ENCODE results near the gene CACNA1F. TPM values are rescaled to one million over a fixed set of nuclear protein-coding genes. Genes with fewer than 3 reads are reported as not detected.

Gene CACNA1F
- total RNA-seq, 2 donors from 2014 or later = 1.7 to 2.6 TPM

DNA sequence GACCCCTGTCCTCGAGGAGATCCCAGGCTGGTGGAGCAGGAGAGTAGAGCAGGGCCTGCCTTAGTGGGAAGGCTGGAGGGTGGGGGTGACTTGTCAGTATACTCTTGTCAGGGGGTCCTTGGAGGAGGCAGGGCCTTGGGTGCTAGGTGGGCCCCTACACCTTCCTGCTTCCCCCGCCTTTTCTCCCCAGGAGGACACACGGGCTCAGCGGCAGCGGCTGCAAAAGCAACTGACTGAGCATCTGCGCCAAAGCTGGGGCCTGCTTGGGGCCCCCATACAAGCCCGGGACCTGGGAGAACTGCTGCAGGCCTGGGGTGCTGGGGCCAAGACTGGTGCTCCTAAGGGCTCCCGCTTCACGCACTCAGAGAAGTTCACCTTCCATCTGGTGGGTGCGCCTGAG is 13.4 kb upstream of the CACNA1F start:
- DNase-seq (ENCODE audit: low spot score in 2 of 2) (no peak), ATAC-seq (no peak)
- Mint-ChIP-seq H3K27ac (peak overlapping the region in 1 of 2 donors; percentile 70), H3K36me3 (no peaks in the 10 kb centered on the region), H3K9me3 (no peaks in the 10 kb centered on the region)

DNA sequence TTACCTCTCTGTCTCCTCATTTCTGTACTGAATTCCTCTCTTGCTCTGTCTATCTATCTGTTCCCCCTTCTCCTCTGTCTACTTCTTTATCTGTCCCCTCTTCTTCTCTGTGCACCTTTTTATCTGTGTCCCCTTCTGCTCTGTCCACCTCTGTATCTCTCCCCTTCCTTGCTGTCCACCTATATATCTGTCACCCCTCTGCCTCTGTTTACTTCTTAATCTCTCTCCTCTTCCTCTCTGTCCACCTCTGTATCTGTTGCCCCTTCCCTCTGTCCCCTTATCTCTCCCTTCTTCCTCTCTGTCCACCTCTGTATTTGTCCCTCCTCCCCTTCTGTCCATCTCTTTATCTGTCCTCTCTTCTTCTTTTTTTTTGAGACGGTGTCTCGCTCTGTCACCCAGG is 11.1 kb upstream of the CACNA1F start:
- no peaks in the 10 kb centered on the region for H3K9me3 Mint-ChIP-seq
- ATAC-seq = no peak
- no peak for DNase-seq (ENCODE audit: low spot score in 2 of 2)
- peak overlapping the region; percentile 60 to 63 for H3K27ac Mint-ChIP-seq
- H3K36me3 Mint-ChIP-seq = no peaks in the 10 kb centered on the region

DNA sequence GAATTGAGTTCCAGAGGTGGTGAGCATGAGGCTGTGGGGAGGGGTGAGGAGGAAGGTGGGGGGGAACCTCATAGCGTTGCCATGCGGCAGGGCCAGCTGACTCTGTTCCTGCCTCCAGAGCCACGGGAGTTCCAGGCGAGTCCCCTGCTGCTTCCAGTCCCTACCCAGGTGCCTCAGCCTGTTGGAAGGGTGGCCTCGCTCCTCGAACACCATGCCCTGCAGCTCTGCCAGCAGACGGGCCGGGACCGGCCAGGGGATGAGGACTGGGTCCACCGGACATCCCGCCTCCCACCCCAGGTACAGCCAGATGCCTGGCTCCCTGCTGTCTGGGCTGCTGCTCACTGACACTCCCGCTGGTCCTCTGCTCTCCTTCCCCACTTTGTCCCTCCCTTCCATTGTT is 10.0 kb upstream of the CACNA1F start:
- Mint-ChIP-seq H3K36me3 (no peaks in the 10 kb centered on the region), H3K27ac (peak overlapping the region in 1 of 2 donors; percentile 60), H3K9me3 (no peaks in the 10 kb centered on the region)
- no peak for DNase-seq (ENCODE audit: low spot score in 2 of 2)
- ATAC-seq = no peak

DNA sequence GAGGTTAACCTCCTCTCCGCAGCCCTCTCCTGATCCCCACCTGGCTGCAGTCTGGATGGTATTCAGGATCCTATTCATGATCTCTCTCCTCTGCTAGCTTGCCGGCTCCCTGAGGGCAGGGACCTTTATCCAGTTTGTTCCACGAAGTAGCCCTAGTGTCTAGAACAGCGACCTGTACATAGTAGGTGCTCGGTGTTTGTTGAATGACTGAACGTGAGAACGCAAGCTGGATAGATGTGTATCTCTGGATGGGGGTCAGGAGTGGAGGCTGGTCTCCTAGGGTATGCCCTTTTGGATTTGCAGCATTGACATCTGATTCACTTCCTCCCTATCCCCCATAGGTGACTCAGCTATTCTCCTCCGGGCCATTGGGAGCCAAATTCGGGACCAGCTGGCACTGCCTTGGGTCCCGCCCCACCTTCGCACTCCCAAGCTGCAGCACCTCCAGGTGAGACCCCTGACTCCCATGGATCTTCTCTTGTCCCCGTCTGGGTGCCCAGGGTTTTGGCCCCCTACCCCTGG is 9.5 kb upstream of the CACNA1F start:
- peak overlapping the region in 1 of 2 donors; percentile 72 for H3K27ac Mint-ChIP-seq
- no peaks in the 10 kb centered on the region for H3K9me3 Mint-ChIP-seq
- H3K36me3 Mint-ChIP-seq = no peaks in the 10 kb centered on the region

DNA sequence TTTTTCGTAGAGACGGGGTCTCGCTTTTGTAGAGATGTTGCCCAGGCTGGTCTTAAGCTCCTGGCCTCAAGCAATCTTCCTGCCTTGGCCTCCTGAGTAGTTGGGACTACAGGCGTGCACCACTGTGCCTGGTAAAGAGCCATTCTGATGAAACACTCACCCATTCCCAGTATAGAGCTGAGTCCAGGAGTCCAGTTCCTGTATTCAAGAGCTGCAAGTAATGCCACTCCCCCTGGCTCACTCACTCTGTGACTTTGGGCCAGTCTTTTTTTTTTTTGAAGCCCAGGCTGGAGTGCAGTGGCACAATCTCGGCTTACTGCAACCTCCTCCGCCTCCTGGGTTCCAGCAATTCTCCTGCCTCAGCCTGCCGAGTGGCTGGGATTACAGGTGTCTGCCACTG is 5.6 kb upstream of the CACNA1F start:
- Mint-ChIP-seq H3K27ac (no peak overlapping the region), H3K9me3 (no peaks in the 10 kb centered on the region), H3K36me3 (peaks cover 5 to 8% of the 10 kb centered on the region in 2 donors)
- no peak for DNase-seq (ENCODE audit: low spot score in 2 of 2)
- no peak for ATAC-seq

More for the DNA sequence above, 9.5 kb upstream of the CACNA1F start:
- ATAC-seq = no peak
- DNase-seq (ENCODE audit: low spot score in 2 of 2) = no peak

DNA sequence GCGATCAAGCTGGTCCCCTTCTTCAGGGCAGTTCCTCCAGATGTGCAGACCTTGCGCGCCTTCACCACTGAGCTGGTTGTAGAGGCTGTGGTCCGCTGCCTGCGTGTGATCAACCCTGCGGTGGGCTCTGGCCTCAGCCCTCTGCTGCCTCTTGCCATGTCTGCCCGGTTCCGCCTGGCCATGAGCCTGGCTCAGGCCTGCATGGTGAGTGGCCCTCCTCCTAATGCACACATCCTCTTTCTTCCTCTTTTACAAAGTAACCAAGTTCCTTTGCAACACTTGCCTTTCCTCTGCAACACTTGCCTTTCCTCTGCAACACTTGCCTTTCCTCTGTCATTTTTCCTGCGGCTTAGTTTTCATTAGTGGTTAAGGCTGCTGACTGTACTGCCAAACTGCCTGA is 3.9 kb upstream of the CACNA1F start:
- Mint-ChIP-seq H3K9me3 (no peaks in the 10 kb centered on the region), H3K27ac (peak overlapping the region in 1 of 2 donors; percentile 63), H3K36me3 (peaks cover 5 to 8% of the 10 kb centered on the region in 2 donors)
- ATAC-seq = peak in 1 of 2 donors; percentile 19
- DNase-seq (ENCODE audit: low spot score in 2 of 2) = no peak

DNA sequence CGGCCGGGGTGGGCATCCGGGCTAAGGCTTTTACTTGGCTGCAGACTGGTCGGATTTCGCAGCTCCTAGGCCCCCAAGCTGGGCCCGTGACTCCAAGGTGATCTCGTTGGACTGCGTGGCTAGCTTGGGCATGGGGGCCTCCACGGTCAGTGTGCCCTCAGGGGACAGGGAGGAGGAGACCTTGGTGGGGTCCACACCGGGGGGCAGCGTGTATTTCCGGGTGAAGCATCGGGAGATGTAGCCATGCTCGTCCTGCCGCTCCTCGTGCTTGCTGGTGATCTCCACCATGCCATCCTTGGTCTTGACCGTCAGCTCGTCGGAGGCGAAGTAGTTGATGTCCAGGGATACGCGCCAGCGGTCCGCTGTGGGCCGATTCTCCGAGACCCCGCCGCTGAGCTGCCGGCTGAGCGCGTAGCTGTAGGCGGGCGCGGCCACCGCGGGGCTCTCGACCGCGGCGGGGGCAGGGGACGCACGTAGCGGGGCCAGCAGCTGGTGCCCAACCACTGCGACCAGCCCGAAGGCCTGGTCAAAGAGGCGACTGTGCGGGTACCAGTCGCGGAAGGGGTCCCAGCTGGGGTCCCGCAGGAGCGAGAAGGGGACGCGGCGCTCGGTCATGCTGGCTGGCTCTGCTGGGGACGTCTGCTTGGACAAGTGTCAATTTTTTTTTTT is 881 bp upstream of the CACNA1F start:
- no peak for DNase-seq (ENCODE audit: low spot score in 2 of 2)
- no peak for ATAC-seq
- Mint-ChIP-seq H3K27ac (no peak overlapping the region), H3K9me3 (no peaks in the 10 kb centered on the region), H3K36me3 (peaks cover 5 to 8% of the 10 kb centered on the region in 2 donors)

DNA sequence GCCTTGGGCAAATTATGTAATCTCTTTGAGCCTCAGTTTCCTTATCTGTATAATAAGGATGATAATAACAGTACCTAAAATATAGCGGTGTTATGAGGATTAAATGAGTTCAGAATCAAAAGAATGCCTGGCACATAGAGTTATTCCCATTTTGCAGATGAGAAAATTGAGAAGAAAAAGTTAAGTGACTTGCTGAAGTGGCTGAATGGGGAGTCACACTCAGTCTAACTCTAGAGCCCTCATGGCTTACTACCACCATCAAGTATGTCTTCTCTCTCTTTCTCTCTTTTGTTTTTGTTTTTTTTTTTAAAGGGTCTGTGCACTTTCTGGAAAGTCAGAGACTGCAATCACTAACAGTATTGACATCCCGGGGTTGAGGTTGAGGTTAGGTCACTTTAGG is 615 bp downstream of the CACNA1F start:
- Mint-ChIP-seq H3K36me3 (peaks cover 5 to 8% of the 10 kb centered on the region in 2 donors), H3K9me3 (no peaks in the 10 kb centered on the region), H3K27ac (no peak overlapping the region)
- no peak for DNase-seq (ENCODE audit: low spot score in 2 of 2)
- no peak for ATAC-seq

DNA sequence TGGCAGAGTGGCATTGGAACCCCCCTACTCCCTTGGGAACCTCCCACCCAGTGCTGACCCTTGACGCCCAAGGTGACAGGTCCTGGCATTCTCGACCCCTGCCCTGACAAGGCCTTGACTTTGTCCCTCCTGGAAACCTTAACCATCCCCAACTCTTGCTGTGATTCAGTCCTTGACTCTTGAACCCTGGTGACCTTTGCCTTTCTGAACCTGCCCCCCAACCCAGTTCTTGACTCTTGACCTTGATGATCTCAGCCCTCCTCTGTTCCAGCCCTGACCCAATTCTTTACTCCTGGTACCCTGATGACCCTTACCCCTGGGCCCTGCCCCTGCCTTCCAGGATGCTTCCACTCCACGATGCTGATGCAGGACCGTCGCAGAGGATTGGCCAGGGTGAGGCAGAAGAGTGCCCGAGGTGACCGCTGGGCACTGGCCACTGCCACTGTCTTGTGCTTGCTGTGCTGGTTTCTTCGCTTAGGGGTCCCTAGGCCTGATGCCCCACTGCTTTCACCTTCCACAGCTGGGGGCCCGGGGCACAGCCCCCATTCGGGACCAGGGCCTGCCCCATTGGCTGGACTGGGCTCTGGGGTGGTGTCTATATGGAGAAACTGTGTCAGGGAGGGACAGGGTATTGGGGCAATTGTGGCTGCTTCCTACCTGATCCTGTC is 1.7 kb downstream of the CACNA1F start:
- Mint-ChIP-seq H3K36me3 (peaks cover 0 to 5% of the 10 kb centered on the region in 2 donors), H3K27ac (peak overlapping the region in 1 of 2 donors; percentile 76), H3K9me3 (no peaks in the 10 kb centered on the region)
- no peak for ATAC-seq
- no peak for DNase-seq (ENCODE audit: low spot score in 2 of 2)

DNA sequence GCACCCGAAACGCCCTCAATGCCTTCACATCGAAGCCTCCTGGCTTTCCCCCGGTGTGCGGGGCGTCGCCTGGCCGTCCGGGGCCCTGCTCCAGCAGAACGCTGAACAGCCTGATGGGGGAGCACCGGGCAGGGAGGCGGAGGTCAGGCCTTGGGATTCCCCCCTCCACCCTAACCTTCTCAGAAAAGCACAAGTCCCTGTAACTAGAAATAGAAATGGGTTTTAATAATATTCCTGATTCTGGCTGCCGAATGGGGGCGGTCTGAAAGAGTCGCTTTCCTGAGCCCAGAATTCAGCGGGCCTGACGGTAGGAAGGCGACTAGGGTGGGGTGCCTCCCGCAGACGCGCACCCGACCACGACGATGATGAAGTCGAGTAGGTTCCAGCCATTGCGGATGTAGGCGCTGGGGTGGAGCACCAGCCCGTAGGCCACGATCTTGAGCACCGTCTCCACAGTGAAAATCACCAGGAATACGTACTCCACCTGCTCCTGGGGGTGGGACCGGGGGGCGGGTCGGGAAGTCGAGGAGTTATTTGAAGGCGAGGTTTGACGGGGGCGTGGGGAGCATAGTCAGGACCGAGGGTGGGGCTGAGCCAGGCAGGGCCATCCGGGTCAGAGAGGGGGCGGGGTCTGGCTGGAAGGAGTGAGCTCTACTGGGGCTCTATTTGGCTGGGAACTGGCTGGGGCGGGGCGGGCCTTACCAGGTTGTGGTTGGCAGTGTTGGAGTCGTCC is 2.5 kb downstream of the CACNA1F start:
- DNase-seq (ENCODE audit: low spot score in 2 of 2) (peak; percentile 65 to 66), ATAC-seq (peak; percentile 82 to 85)
- H3K36me3 Mint-ChIP-seq = peaks cover 0 to 5% of the 10 kb centered on the region in 2 donors
- peak overlapping the region in 1 of 2 donors; percentile 76 for H3K27ac Mint-ChIP-seq
- no peaks in the 10 kb centered on the region for H3K9me3 Mint-ChIP-seq

DNA sequence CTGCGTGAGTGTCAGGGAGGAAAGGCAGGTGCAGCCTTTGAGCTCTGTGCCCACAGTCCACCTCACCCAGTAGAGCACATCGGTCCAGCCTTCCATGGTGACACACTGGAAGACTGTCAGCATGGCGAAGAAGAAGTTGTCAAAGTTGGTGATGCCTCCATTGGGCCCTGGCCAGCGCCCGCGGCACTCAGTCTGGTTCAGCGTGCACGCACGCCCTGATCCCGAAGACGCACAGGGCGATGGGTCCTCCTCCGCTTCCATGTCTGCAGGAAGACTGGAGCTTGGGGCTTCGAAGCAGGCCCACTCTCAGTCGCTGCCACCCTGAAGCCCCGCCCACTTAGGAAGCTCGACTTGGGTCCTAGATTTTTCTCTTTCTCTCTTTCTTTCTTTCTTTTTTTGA is 5.0 kb downstream of the CACNA1F start:
- ATAC-seq = no peak
- Mint-ChIP-seq H3K9me3 (no peaks in the 10 kb centered on the region), H3K36me3 (no peaks in the 10 kb centered on the region), H3K27ac (no peak overlapping the region)
- DNase-seq (ENCODE audit: low spot score in 2 of 2) = no peak

DNA sequence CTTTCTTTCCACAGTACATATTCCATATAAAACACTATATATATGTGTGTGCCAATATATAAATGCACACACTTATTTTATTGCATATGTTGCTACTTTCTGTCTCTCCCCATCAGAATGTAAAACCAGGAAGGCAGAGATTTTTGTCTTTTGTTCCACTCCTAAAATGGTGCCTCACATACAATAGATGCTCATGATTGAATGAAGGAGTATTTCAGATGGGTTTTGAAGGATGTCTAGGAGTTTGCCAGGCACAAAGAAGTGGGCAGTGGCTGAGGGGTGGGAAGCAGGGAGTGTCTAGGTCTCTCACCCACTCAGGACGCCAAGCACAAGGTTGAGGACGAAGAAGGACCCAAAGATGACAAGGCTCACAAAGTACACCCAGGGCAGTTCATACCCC is 5.4 kb downstream of the CACNA1F start:
- ATAC-seq (no peak), DNase-seq (ENCODE audit: low spot score in 2 of 2) (no peak)
- H3K27ac Mint-ChIP-seq = no peak overlapping the region
- H3K36me3 Mint-ChIP-seq = no peaks in the 10 kb centered on the region
- H3K9me3 Mint-ChIP-seq = no peaks in the 10 kb centered on the region

DNA sequence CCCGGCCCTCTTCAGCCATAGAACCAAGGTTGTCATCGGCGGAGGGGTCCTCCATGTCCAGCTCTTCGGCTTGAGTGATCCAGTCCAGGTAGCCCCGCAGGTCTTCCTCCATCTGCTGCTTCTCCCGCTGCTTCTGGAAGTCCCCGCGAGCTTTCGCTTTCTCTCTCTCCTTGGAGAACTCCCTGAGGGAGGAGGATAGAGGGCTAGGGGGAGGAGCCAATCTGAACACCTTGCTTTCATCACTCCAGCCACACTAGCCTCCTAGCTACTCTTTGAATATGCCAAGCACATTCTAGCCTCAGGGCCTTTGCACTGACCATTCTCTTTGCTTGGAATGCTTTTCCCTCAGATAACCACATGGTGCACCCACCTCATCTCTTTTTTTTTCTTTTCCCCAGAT is 6.2 kb downstream of the CACNA1F start:
- no peak for ATAC-seq

DNA sequence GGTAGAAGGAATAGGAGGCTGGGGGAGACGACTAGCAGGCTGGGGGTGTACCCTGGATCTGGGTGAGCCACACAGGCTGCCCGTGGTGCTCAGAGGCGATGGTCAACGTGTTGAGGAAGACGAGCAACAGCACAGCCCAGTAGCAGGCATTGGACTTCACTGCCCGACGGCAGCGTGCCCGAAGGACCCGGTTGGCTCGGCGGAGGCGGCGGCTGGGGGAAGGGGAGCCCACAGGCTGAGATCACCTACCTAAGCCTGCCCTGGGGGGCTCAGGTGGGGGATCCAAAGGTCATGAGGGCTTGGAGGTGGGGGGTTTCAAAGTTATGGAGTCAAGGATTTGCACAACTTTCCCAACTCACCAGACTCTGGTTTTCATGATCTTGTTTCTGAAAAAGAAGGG is 7.3 kb downstream of the CACNA1F start:
- no peaks in the 10 kb centered on the region for H3K9me3 Mint-ChIP-seq
- H3K27ac Mint-ChIP-seq = no peak overlapping the region
- DNase-seq (ENCODE audit: low spot score in 2 of 2) (no peak), ATAC-seq (no peak)
- H3K36me3 Mint-ChIP-seq = no peaks in the 10 kb centered on the region

More for the DNA sequence above, 6.2 kb downstream of the CACNA1F start:
- no peak for DNase-seq (ENCODE audit: low spot score in 2 of 2)
- no peak overlapping the region for H3K27ac Mint-ChIP-seq
- no peaks in the 10 kb centered on the region for H3K36me3 Mint-ChIP-seq
- no peaks in the 10 kb centered on the region for H3K9me3 Mint-ChIP-seq

DNA sequence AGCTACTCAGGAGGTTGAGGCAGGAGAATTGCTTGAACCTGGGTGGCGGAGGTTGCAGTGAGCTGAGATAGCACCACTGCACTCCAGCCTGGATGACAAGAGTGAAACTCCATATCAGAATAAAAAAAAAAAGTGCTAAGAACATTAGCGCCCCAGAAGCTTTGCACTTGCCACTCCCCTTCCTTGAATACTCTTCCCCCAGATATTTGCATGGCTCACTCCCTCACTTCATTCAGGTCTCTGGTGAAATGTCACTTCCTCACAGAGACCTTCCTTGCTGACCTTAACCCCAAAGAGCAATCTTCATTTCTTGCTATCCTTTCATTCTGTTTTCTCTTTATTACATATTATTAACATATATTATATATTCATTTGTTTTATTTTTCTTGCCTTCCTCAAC is 11.3 kb downstream of the CACNA1F start:
- no peaks in the 10 kb centered on the region for H3K36me3 Mint-ChIP-seq
- H3K27ac Mint-ChIP-seq = no peak overlapping the region
- no peak for DNase-seq (ENCODE audit: low spot score in 2 of 2)
- no peak for ATAC-seq
- no peaks in the 10 kb centered on the region for H3K9me3 Mint-ChIP-seq

DNA sequence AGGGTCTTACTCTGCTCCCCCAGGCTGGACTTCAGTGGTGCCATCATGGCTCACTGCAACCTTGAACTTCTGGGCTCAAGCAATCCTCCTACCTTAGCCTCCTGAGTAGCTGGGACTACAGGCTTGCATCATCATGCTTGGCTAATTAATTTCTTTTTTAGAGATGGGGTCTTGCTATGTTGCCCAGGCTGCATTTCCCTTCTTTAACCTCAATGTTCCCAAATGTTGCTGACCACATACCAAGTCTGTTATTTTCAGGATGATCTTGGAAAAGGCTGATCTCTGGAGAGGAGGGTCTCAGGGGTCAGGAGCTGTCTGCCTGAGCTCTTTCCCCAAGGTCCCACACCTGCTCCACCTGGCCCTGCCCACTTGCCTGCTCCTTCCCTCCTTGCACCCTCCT is 13.0 kb downstream of the CACNA1F start:
- ATAC-seq = no peak
- Mint-ChIP-seq H3K9me3 (no peaks in the 10 kb centered on the region), H3K27ac (no peak overlapping the region), H3K36me3 (no peaks in the 10 kb centered on the region)
- no peak for DNase-seq (ENCODE audit: low spot score in 2 of 2)

DNA sequence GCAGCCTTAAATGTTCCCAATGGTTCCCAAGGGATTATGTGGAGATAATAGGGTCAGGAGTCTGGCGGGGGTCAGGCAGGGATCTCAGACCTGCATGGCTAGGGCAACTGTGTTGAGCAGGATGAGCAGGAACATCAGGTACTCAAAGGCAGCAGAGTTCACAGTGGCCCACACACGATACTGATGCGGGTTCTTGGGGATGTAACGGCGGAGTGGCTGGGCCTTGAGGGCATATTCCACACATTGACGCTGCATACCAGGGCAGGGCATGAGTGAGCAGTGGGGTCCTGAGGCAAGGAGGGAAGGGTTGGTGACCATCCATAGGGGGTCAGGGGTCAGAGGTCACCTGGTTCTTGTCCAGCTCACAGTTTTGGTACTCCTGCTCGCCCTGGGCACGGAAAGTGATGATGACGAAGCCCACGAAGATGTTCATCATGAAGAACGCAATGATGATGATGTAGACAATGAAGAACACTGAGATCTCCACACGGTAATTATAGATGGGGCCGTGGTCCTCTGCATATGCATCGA is 18.1 kb downstream of the CACNA1F start:
- no peak overlapping the region for H3K27ac Mint-ChIP-seq
- H3K36me3 Mint-ChIP-seq = no peaks in the 10 kb centered on the region
- peaks cover 6 to 7% of the 10 kb centered on the region in 2 donors for H3K9me3 Mint-ChIP-seq
- DNase-seq (ENCODE audit: low spot score in 2 of 2) (no peak), ATAC-seq (no peak)
